Measurements from ENCODE around the gene TNFRSF1A.

DNA sequence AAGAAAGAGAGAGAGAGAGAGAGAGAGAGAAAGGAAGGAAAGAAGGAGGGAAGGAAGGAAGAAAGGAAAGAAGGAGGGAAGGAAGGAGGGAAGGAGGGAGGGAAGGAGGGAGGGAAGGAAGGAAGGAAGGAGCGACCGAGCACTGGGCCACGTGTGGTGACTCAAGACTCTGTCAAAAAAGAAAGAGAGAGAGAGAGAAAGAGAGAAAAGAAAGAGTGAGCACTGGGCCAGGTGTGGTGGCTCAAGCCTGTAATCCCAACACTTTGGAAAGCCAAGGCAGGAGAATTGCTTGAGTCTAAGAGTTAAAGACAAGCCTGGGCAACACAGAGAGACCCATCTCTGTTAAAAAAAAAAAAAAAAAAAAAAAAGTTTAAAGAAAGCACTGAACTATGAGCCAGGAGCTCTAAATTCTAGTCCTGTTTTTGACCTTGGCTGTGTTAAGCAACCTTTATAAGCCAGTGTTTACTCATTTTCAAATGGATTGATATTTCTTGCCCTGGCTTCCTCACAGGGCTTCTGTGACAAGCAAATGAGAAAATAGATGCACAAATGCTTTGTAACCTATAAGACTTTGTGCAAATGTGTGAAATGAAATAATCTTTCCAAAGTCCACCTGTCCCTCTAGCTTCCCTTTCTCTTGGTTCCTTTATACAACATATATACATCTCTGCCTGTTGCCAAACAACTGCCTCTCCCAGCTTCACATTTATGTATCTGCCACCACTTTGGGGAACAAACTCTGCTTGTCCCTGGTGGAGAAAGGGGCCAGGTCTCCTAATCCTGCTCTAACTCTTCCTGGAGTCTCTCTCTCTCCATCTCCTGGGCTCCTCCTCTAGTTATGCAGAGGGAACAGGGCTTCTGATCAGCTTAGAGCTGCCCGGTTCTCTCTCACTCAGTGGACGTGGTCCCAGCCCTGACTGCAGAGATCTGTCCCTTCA lies 47.5 kb downstream of the TNFRSF1A start:
- TF ChIP-seq, protein P1, sequence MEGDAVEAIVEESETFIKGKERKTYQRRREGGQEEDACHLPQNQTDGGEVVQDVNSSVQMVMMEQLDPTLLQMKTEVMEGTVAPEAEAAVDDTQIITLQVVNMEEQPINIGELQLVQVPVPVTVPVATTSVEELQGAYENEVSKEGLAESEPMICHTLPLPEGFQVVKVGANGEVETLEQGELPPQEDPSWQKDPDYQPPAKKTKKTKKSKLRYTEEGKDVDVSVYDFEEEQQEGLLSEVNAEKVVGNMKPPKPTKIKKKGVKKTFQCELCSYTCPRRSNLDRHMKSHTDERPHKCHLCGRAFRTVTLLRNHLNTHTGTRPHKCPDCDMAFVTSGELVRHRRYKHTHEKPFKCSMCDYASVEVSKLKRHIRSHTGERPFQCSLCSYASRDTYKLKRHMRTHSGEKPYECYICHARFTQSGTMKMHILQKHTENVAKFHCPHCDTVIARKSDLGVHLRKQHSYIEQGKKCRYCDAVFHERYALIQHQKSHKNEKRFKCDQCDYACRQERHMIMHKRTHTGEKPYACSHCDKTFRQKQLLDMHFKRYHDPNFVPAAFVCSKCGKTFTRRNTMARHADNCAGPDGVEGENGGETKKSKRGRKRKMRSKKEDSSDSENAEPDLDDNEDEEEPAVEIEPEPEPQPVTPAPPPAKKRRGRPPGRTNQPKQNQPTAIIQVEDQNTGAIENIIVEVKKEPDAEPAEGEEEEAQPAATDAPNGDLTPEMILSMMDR (conservative IDR thresholded peaks at IDR 0.05; ENCODE audit: low read depth, low read length) = no peak
- TF ChIP-seq EZH2 (IDR thresholded peaks at IDR 0.05; ENCODE audit: low read length, unreplicated experiment) (no peak), EZH2phosphoT487 (IDR thresholded peaks at IDR 0.05; ENCODE audit: borderline replicate concordance, low read length) (no peak)
